H9 (cell line): ENCODE results near the gene GRHL3. TPM values are rescaled to one million over a fixed set of nuclear protein-coding genes. Genes with fewer than 3 reads are reported as not detected.

ENCODE experiments used
- DNase-seq: peaks from one replicate; pipeline ENCODE4 v3.0.0-alpha.2; 2017
- H2AFZ ChIP-seq: one replicate; pipeline ENCODE4 v1.6.1; 2013; ENCODE audit warnings: mild to moderate bottlenecking, low read length, control low read depth, moderate library complexity
- H2AK5ac ChIP-seq: 2 replicates; pipeline ENCODE4 v1.6.1; 2013; ENCODE audit warnings: low read length, control low read depth, mixed read lengths; ENCODE audit not compliant: insufficient read length
- H2BK120ac ChIP-seq: one replicate; pipeline ENCODE4 v1.6.1; 2013; ENCODE audit warnings: low read depth, mild to moderate bottlenecking, low read length, control low read depth, inconsistent platforms; ENCODE audit not compliant: poor library complexity, severe bottlenecking
- H2BK12ac ChIP-seq: 2 replicates; pipeline ENCODE4 v1.6.1; 2013; ENCODE audit warnings: low read length, control low read depth, mixed read lengths, low read depth; ENCODE audit not compliant: insufficient read length
- H2BK15ac ChIP-seq: 2 replicates; pipeline ENCODE4 v1.6.1; 2013; ENCODE audit warnings: low read depth, low read length, control low read depth
- H2BK20ac ChIP-seq: one replicate; pipeline ENCODE4 v1.6.1; 2013; ENCODE audit warnings: low read depth, mild to moderate bottlenecking, low read length, control low read depth, inconsistent platforms; ENCODE audit not compliant: poor library complexity, severe bottlenecking
- H2BK5ac ChIP-seq: 2 replicates; pipeline ENCODE4 v1.6.1; 2013; ENCODE audit warnings: low read length, control low read depth, mixed read lengths; ENCODE audit not compliant: insufficient read length
- H3K14ac ChIP-seq: 2 replicates; pipeline ENCODE4 v1.6.1; 2013; ENCODE audit warnings: low read length, control low read depth; ENCODE audit not compliant: insufficient read depth
- H3K18ac ChIP-seq: 2 replicates; pipeline ENCODE4 v1.6.1; 2013; ENCODE audit warnings: low read depth, mild to moderate bottlenecking, mixed read lengths, low read length, control low read depth; ENCODE audit not compliant: insufficient read length
- H3K23ac ChIP-seq: 2 replicates; pipeline ENCODE4 v1.6.1; 2013; ENCODE audit warnings: low read length, control low read depth, mixed read lengths, low read depth; ENCODE audit not compliant: insufficient read length
- H3K23me2 ChIP-seq: 2 replicates; pipeline ENCODE4 v1.6.1; 2013; ENCODE audit warnings: low read depth, mild to moderate bottlenecking, mixed read lengths, low read length, control low read depth; ENCODE audit not compliant: insufficient read length, poor library complexity, severe bottlenecking
- H3K27ac ChIP-seq: 2 replicates; pipeline ENCODE4 v1.5.1; 2013; ENCODE audit warnings: low read length, control low read depth, mixed read lengths, low read depth; ENCODE audit not compliant: insufficient read length
- H3K27me3 ChIP-seq: 2 replicates; pipeline ENCODE4 v1.6.1; 2013; ENCODE audit warnings: low read length, control low read depth, inconsistent platforms; ENCODE audit not compliant: insufficient read depth
- H3K4ac ChIP-seq: 2 replicates; pipeline ENCODE4 v1.6.1; 2013; ENCODE audit warnings: low read depth, mild to moderate bottlenecking, control low read depth, inconsistent platforms, low read length, moderate library complexity
- H3K4me1 ChIP-seq: 2 replicates; pipeline ENCODE4 v1.6.1; 2013; ENCODE audit warnings: low read length, control low read depth, inconsistent platforms; ENCODE audit not compliant: insufficient read depth
- H3K4me2 ChIP-seq: 2 replicates; pipeline ENCODE4 v1.6.1; 2013; ENCODE audit warnings: low read length, control low read depth, mixed read lengths; ENCODE audit not compliant: insufficient read length, insufficient read depth
- H3K56ac ChIP-seq: 2 replicates; pipeline ENCODE4 v1.6.1; 2013; ENCODE audit warnings: low read depth, mild to moderate bottlenecking, mixed read lengths, low read length, control low read depth; ENCODE audit not compliant: insufficient read length
- H3K79me1 ChIP-seq: 2 replicates; pipeline ENCODE4 v1.6.1; 2013; ENCODE audit warnings: low read depth, mild to moderate bottlenecking, moderate library complexity, low read length, control low read depth, inconsistent platforms; ENCODE audit not compliant: insufficient read depth, poor library complexity, severe bottlenecking
- H3K79me2 ChIP-seq: 2 replicates; pipeline ENCODE4 v1.6.1; 2013; ENCODE audit warnings: low read length, control low read depth, inconsistent platforms; ENCODE audit not compliant: insufficient read depth
- H3K9ac ChIP-seq: 2 replicates; pipeline ENCODE4 v1.6.1; 2013; ENCODE audit warnings: low read length, control low read depth, mixed read lengths; ENCODE audit not compliant: insufficient read length; ENCODE audit errors: extremely low read depth
- H3K9me3 ChIP-seq: one replicate; pipeline ENCODE4 v1.6.1; 2013; ENCODE audit warnings: low read depth, low read length, inconsistent platforms; ENCODE audit not compliant: control insufficient read depth
- H3T11ph ChIP-seq: one replicate; pipeline ENCODE4 v1.6.1; 2013; ENCODE audit warnings: mild to moderate bottlenecking, low read length, control low read depth, inconsistent platforms
- H4K20me1 ChIP-seq: one replicate; pipeline ENCODE4 v1.6.1; 2013; ENCODE audit not compliant: control insufficient read depth, insufficient read length, insufficient read depth
- H4K5ac ChIP-seq: 2 replicates; pipeline ENCODE4 v1.6.1; 2013; ENCODE audit warnings: low read depth, mild to moderate bottlenecking, mixed read lengths, low read length, control low read depth; ENCODE audit not compliant: insufficient read length
- H4K8ac ChIP-seq: replicated peaks from 2 replicates; pipeline ENCODE4 v1.6.1; 2013; ENCODE audit warnings: low read length, control low read depth, mixed read lengths, low read depth; ENCODE audit not compliant: insufficient read length
- H4K91ac ChIP-seq: 2 replicates; pipeline ENCODE4 v1.6.1; 2013; ENCODE audit warnings: low read depth, mild to moderate bottlenecking, moderate library complexity, mixed read lengths, low read length, control low read depth; ENCODE audit not compliant: insufficient read length
- H3K27ac Mint-ChIP-seq, 3 experiments: 2 replicates in 2 of 3; 3 replicates in 1 of 3; pipeline ENCODE4 v1.8.0; 2020 to 2021; ENCODE audit warnings: mixed read lengths in 3 of 3, mild to moderate bottlenecking in 1 of 3, moderate library complexity in 1 of 3
- H3K27me3 Mint-ChIP-seq: 2 replicates; pipeline ENCODE4 v1.8.0; 2021; ENCODE audit warnings: low read depth, mild to moderate bottlenecking, moderate library complexity, mixed read lengths
- H3K36me3 Mint-ChIP-seq, 3 experiments: 2 replicates in 2 of 3; 3 replicates in 1 of 3; pipeline ENCODE4 v1.8.0; 2020 to 2021; ENCODE audit warnings: low read depth in 3 of 3, mixed read lengths in 3 of 3; ENCODE audit not compliant: insufficient read depth in 1 of 3
- H3K4me1 Mint-ChIP-seq, 2 experiments: 2 replicates each; pipeline ENCODE4 v1.8.0; 2020; ENCODE audit warnings: mixed read lengths in 2 of 2
- H3K4me3 Mint-ChIP-seq, 2 experiments: 2 replicates in 1 of 2; 3 replicates in 1 of 2; pipeline ENCODE4 v1.8.0; 2020 to 2021; ENCODE audit warnings: mild to moderate bottlenecking in 2 of 2, mixed read lengths in 2 of 2, moderate library complexity in 1 of 2
- H3K9me3 Mint-ChIP-seq, 2 experiments: 2 replicates in 1 of 2; 3 replicates in 1 of 2; pipeline ENCODE4 v1.8.0; 2020; ENCODE audit warnings: mild to moderate bottlenecking in 2 of 2, mixed read lengths in 2 of 2, moderate library complexity in 1 of 2
- WGBS: extraction: QIAGEN DNeasy Blood & Tissue Kit; methylation state at CpG from one replicate; pipeline ENCODE4 v1.1.7; 2013; ENCODE audit warnings: missing lambda C conversion rate, low lambda C conversion rate, mixed read lengths; ENCODE audit not compliant: insufficient read length; ENCODE audit errors: extremely low coverage; 5-methylcytosine and 5-hydroxymethylcytosine counted together
- total RNA-seq: library from RNA; stranded (reverse); gene quantifications from 2 replicates; pipeline ENCODE4 v1.2.1, GENCODE V29; 2021
- TF ChIP-seq, protein P1 (sequence below): fragments of 200-600 bp; sonication (generic); conservative IDR thresholded peaks from 3 replicates; pipeline ENCODE4 v1.8.0; 2021; ENCODE audit warnings: antibody characterized with exemption, mild to moderate bottlenecking

Gene GRHL3
- total RNA-seq, 1 experiment from 2014 or later, result 3.5 TPM

DNA sequence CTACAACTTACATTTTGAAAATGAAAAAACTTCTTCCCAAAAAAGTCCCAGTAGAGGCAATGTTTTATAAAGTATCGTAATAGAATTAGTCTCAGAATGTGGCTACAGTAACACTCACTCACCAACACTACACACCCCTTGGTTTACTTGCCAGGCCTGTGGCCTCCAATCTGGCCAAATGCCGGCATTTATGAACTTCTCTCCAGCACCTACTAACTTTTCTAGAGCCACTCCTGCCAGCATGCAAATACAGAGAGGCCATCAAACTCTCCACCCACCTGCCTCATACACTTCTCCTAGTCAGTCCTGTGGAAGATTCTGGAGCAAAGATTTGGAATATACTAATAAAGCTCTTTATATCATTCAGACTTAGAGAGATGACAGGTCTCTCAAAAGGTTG, 62.1 kb downstream of the GRHL3 start:
- no peaks in the 10 kb centered on the region for H3K9me3 Mint-ChIP-seq

More for the DNA sequence above, 62.1 kb downstream of the GRHL3 start:
- Histone ChIP-seq H3K14ac (no peak overlapping the region), H2BK15ac (no peak overlapping the region), H4K8ac (no peak overlapping the region), H3K56ac (no peak overlapping the region), H3K23ac (no peak overlapping the region), H3K18ac (no peak overlapping the region), H3K27me3 (no peaks in the 10 kb centered on the region), H2BK12ac (no peak overlapping the region), H2AFZ (no peak overlapping the region), H3K4me2 (no peak overlapping the region), H3K23me2 (no peaks in the 10 kb centered on the region), H2AK5ac (no peak overlapping the region), H3T11ph (no peak overlapping the region), H3K4ac (no peak overlapping the region), H2BK120ac (no peak overlapping the region), H3K9me3 (no peaks in the 10 kb centered on the region), H3K79me1 (no peaks in the 10 kb centered on the region), H3K9ac (no peak overlapping the region), H3K79me2 (no peaks in the 10 kb centered on the region), H2BK5ac (no peak overlapping the region), H3K4me1 (no peaks in the 10 kb centered on the region), H4K20me1 (no peaks in the 10 kb centered on the region), H4K91ac (no peak overlapping the region), H2BK20ac (no peak overlapping the region), H4K5ac (no peak overlapping the region), H3K27ac (no peak overlapping the region)
- H3K4me3 Mint-ChIP-seq, result no peak overlapping the region
- no CpG with 5 or more reads among the region's 2 CpGs for WGBS
- TF ChIP-seq, protein P1, sequence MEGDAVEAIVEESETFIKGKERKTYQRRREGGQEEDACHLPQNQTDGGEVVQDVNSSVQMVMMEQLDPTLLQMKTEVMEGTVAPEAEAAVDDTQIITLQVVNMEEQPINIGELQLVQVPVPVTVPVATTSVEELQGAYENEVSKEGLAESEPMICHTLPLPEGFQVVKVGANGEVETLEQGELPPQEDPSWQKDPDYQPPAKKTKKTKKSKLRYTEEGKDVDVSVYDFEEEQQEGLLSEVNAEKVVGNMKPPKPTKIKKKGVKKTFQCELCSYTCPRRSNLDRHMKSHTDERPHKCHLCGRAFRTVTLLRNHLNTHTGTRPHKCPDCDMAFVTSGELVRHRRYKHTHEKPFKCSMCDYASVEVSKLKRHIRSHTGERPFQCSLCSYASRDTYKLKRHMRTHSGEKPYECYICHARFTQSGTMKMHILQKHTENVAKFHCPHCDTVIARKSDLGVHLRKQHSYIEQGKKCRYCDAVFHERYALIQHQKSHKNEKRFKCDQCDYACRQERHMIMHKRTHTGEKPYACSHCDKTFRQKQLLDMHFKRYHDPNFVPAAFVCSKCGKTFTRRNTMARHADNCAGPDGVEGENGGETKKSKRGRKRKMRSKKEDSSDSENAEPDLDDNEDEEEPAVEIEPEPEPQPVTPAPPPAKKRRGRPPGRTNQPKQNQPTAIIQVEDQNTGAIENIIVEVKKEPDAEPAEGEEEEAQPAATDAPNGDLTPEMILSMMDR, result no peak
- H3K27ac Mint-ChIP-seq, result peak overlapping the region in 1 of 3 experiments; percentile 24; a peak in 1 of 7 replicates
- no peaks in the 10 kb centered on the region for H3K27me3 Mint-ChIP-seq
- peaks cover 0 to 6% of the 10 kb centered on the region in 2 experiments; a peak in 3 of 4 replicates for H3K4me1 Mint-ChIP-seq
- H3K36me3 Mint-ChIP-seq, result peaks cover 0 to 22% (median 20%) of the 10 kb centered on the region in 3 experiments; a peak in 5 of 7 replicates
- peak; percentile 11 for DNase-seq
